Testis (tissue), 3 donors: Measurements from ENCODE around the gene GABRR3. TPM values are rescaled to one million over a fixed set of nuclear protein-coding genes. Genes with fewer than 3 reads are reported as not detected.

Experiments used
- DNase-seq: peaks from one replicate; pipeline ENCODE4 v3.0.0-alpha.2; 2019
- H3K27ac ChIP-seq, 2 donors: fragments of 200-600 bp; sonication (generic); one replicate each; pipeline ENCODE4 v1.5.1; 2019
- H3K27me3 ChIP-seq: fragments of 200-600 bp; sonication (generic); one replicate; pipeline ENCODE4 v1.5.1; 2019
- H3K36me3 ChIP-seq: fragments of 200-600 bp; sonication (generic); one replicate; pipeline ENCODE4 v1.5.1; 2017; ENCODE audit warnings: low read depth; ENCODE audit errors: missing control alignments
- H3K4me1 ChIP-seq: fragments of 200-600 bp; sonication (generic); one replicate; pipeline ENCODE4 v1.5.1; 2019
- H3K4me3 ChIP-seq, 2 donors: fragments of 200-600 bp; sonication (generic); one replicate each; pipeline ENCODE4 v1.5.1; 2017 to 2019
- H3K9me3 ChIP-seq: fragments of 200-600 bp; sonication (generic); one replicate; pipeline ENCODE4 v1.5.1; 2017
- CTCF ChIP-seq, 3 experiments: fragments of 450-650 bp in 2 of 3; fragments of 200-600 bp in 1 of 3; sonication (generic) in 1 of 3; IDR thresholded peaks; one replicate each; pipeline ENCODE4 v1.5.1; 2016 to 2019; ENCODE audit warnings: antibody characterized with exemption in 3 of 3, mild to moderate bottlenecking in 2 of 3, moderate library complexity in 1 of 3
- POLR2A ChIP-seq: fragments of 450-650 bp; IDR thresholded peaks from one replicate; pipeline ENCODE4 v1.6.1; 2017; ENCODE audit warnings: antibody characterized with exemption, mild to moderate bottlenecking, moderate library complexity
- WGBS, 2 donors: methylation state at CpG; one replicate each; pipeline ENCODE4 v1.1.5; 2018; 5-methylcytosine and 5-hydroxymethylcytosine counted together
- intact Hi-C: fragments of 100-400 bp; cut with DNase I; formaldehyde crosslinking; loops from one replicate; pipeline ENCODE4 v1.15.1; 2023; ENCODE audit warnings: low total_unique reads
- polyA plus RNA-seq: library from polyadenylated mRNA; stranded (reverse); fragments of 350-450 nt; fragmentation: Illumina TruSeq; extraction: RNeasy Lipid Tissue Mini Kit (QIAGEN cat#74804); gene quantifications from one replicate; pipeline ENCODE4 v1.2.3, GENCODE V29; 2014; ENCODE audit warnings: low read depth, low replicate concordance; ENCODE audit not compliant: insufficient read depth
- total RNA-seq, 2 donors: library from RNA; depleted of rRNA; stranded (reverse); fragments of >200 nt; gene quantifications; one replicate each; pipeline ENCODE4 v1.2.3, GENCODE V29; 2016

The GABRR3 gene
- total and polyA plus RNA-seq, 3 donors from 2014 or later = 0.19 to 0.55 (median 0.38) TPM

DNA sequence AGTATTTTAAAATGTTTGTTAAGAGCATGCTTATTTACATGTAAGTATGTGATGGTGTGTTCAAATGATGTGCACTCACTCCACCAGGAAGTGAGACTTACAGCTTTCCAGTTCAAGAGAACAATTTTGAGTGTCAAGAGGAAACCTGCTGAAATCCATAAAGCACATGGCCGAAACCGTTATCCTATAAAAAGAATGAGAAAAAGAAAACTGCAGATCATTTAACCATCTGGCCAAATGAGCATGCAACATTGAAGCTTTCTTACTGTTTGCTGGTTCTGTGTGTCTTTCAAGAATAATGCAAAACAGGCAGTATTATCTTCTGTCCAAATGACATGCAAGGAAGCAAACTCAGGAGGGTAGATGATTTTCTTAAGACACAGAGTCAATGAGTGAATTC lies 26.3 kb downstream of the GABRR3 start:
- DNase-seq = no peak
- Histone ChIP-seq H3K27ac (no peak overlapping the region), H3K9me3 (no peaks in the 10 kb centered on the region), H3K4me1 (no peaks in the 10 kb centered on the region), H3K36me3 (no peaks in the 10 kb centered on the region), H3K27me3 (no peaks in the 10 kb centered on the region), H3K4me3 (no peak overlapping the region)
- TF ChIP-seq POLR2A (no peak), CTCF (IDR thresholded peaks at IDR 0.05) (no peak)
- 71 to 76% methylated on average over 2 of the region's 2 CpGs for WGBS, 2 donors
- intact Hi-C loops = no loop called here

DNA sequence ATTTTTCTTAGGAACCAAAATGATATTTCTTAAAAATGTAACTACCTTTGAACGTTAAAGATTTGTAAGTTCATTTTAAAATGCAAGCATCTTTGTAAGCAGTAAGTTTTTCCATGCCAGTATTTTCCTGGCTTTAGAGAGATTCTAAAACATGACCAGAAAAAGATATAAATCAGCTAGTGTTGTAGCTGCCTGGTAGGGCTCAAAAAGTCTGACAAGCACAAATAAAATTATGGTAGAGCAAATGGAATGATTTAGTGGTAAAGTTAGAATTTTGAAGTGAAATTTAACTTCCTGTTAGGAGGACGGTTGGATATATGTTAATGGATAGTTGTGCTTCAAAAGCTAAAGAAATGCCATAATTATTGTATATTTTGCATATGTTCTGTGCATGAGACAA lies 29.7 kb downstream of the GABRR3 start:
- intact Hi-C loops = no loop called here
- Histone ChIP-seq H3K27ac (no peak overlapping the region), H3K4me1 (no peaks in the 10 kb centered on the region), H3K9me3 (no peaks in the 10 kb centered on the region), H3K27me3 (no peaks in the 10 kb centered on the region), H3K4me3 (no peak overlapping the region), H3K36me3 (no peaks in the 10 kb centered on the region)
- 81 to 86% methylated on average over 2 of the region's 2 CpGs for WGBS, 2 donors
- no peak for DNase-seq
- TF ChIP-seq CTCF (IDR thresholded peaks at IDR 0.05) (no peak), POLR2A (no peak)

DNA sequence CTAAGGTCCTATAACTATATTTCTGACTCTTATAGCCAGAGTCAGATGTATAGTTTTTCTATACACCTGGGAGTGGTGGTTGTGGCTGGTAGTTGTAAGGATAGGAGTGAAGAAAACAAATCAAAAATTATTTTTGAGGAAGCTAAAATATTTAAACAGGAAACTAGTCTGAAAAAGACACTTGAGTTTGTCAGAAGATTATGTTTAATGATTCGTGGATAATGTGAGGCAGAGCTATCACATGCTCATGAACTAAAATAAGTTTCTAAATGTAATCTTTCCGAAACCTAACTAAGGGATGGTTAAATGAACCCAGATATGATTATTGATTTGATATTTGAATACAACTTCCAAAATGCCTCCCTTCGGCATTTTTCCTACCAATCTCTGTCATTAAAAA lies 30.4 kb downstream of the GABRR3 start:
- WGBS, 2 donors = 82 to 86% methylated on average over 3 of the region's 3 CpGs
- intact Hi-C loops = no loop called here
- Histone ChIP-seq H3K4me1 (no peaks in the 10 kb centered on the region), H3K27ac (no peak overlapping the region), H3K36me3 (no peaks in the 10 kb centered on the region), H3K27me3 (no peaks in the 10 kb centered on the region), H3K4me3 (no peak overlapping the region), H3K9me3 (no peaks in the 10 kb centered on the region)
- TF ChIP-seq POLR2A = no peak
- no peak for TF ChIP-seq CTCF (IDR thresholded peaks at IDR 0.05)
- DNase-seq = no peak

DNA sequence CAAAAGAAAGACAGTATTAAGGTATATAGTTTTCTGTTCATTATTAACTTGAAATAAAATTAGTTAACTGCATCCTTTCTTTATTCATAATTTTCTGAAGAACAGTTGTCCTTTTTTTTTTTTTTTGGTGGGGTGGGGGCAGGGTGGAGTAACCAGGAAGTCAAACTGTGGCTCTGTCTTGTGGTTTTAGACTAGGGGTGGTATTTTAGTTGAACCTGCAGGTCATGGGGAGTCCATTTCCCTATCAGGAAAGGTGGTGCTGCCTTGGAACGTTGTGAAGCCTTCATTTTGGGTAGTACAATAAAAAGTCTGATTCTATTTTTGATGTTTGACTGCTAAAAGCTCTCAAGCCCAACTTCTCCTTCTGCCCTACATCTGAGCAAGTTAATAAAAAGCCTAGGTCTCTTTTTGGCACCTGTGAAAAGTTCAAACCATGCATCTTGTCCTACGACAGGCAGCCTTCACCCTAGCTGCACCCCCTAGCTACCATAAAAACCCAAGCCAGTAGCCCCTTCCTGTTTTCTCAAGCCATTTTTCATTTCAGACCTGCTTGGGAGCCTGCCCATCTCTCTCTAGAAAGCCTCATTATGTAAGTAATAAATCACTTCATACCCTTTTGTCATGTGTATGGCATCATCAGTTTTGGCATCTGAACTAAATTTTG lies 31.7 kb downstream of the GABRR3 start:
- no peaks in the 10 kb centered on the region for H3K9me3 ChIP-seq
- WGBS, 2 donors = 64 to 69% methylated on average over 2 of the region's 2 CpGs
- no peak for DNase-seq
- intact Hi-C loops = no loop called here
- H3K27ac ChIP-seq = no peak overlapping the region
- no peak overlapping the region for H3K4me3 ChIP-seq
- no peaks in the 10 kb centered on the region for H3K4me1 ChIP-seq
- H3K36me3 ChIP-seq = no peaks in the 10 kb centered on the region
- no peaks in the 10 kb centered on the region for H3K27me3 ChIP-seq
- no peak for TF ChIP-seq CTCF (IDR thresholded peaks at IDR 0.05)
- no peak for TF ChIP-seq POLR2A

DNA sequence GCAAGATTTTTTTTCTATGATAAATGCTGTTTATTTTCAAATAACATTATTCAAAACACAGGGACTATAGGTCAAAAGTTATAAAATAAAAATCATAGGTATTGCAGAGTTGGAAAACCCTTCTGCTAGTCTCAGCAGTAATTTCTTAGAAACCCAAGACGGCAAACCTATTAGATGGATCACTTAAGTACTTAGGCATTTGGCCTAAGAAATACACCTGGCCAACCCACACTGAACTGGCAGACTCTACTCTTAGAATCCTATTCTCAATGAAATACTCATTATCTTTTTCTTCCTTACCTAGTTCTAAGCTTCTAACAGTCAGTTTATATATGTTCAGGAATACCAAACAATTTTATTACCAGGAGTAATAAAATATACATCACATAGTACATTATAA lies 32.4 kb downstream of the GABRR3 start:
- TF ChIP-seq POLR2A = no peak
- TF ChIP-seq CTCF (IDR thresholded peaks at IDR 0.05) = no peak
- no peak overlapping the region for H3K27ac ChIP-seq
- H3K27me3 ChIP-seq = no peaks in the 10 kb centered on the region
- no peaks in the 10 kb centered on the region for H3K9me3 ChIP-seq
- H3K4me1 ChIP-seq = no peaks in the 10 kb centered on the region
- DNase-seq = no peak
- intact Hi-C loops = no loop called here
- H3K4me3 ChIP-seq = no peak overlapping the region
- WGBS, 2 donors = 96% methylated on average over 1 of the region's 1 CpG
- no peaks in the 10 kb centered on the region for H3K36me3 ChIP-seq
